Fibroblast of lung (primary cell): Measurements from ENCODE around the gene MPP2. TPM values are rescaled to one million over a fixed set of nuclear protein-coding genes. Genes with fewer than 3 reads are reported as not detected.
"Not testable (repeated sequence)": the region's sequence is repeated elsewhere in the genome, so short reads cannot be mapped to it uniquely, and the experiment has no call there.

Experiments
- DNase-seq, 2 donors: peaks; one replicate each; pipeline versions ENCODE4 v3.0.0 to v3.0.0-alpha.2; 2010; ENCODE audit warnings: low read depth in 2 of 2
- H2AFZ ChIP-seq: 2 replicates; pipeline ENCODE4 v1.5.1; 2012; ENCODE audit warnings: low read length, control low read depth, inconsistent platforms
- H3K27ac ChIP-seq: 2 replicates; pipeline ENCODE4 v1.5.1; 2011; ENCODE audit warnings: low read length, control low read depth; ENCODE audit not compliant: insufficient read depth
- H3K27me3 ChIP-seq: 2 replicates; pipeline ENCODE4 v1.5.1; 2011; ENCODE audit warnings: mild to moderate bottlenecking, low read length; ENCODE audit not compliant: control insufficient read depth, insufficient read depth
- H3K36me3 ChIP-seq: 2 replicates; pipeline ENCODE4 v1.5.1; 2011; ENCODE audit warnings: low read length; ENCODE audit not compliant: control insufficient read depth, insufficient read depth
- H3K4me1 ChIP-seq: 2 replicates; pipeline ENCODE4 v1.5.1; 2011; ENCODE audit warnings: low read length; ENCODE audit not compliant: control insufficient read depth, insufficient read depth; ENCODE audit errors: extremely low read depth
- H3K4me2 ChIP-seq: 2 replicates; pipeline ENCODE4 v1.5.1; 2011; ENCODE audit warnings: low read length, control low read depth; ENCODE audit not compliant: insufficient read depth; ENCODE audit errors: extremely low read depth
- H3K4me3 ChIP-seq, 4 experiments: fragments of 200-600 bp in 1 of 4; sonication (generic) in 1 of 4; replicated peaks in 1 of 4; 2 replicates each; pipeline ENCODE4 v1.5.1; 2011 to 2016; ENCODE audit warnings: low read length in 4 of 4, low read depth in 3 of 4, mild to moderate bottlenecking in 3 of 4, control low read depth in 2 of 4, inconsistent platforms in 1 of 4, mixed read lengths in 1 of 4; ENCODE audit not compliant: insufficient read depth in 1 of 4; ENCODE audit errors: control extremely low read depth in 1 of 4
- H3K79me2 ChIP-seq: 2 replicates; pipeline ENCODE4 v1.5.1; 2012; ENCODE audit warnings: mild to moderate bottlenecking, low read length, inconsistent platforms; ENCODE audit not compliant: control insufficient read depth, insufficient read depth
- H3K9ac ChIP-seq: 2 replicates; pipeline ENCODE4 v1.5.1; 2011; ENCODE audit warnings: mild to moderate bottlenecking, low read length, control low read depth; ENCODE audit not compliant: insufficient read depth
- H3K9me3 ChIP-seq: 2 replicates; pipeline ENCODE4 v1.5.1; 2012; ENCODE audit warnings: low read depth, low read length; ENCODE audit not compliant: control insufficient read depth, insufficient read depth
- H4K20me1 ChIP-seq: 2 replicates; pipeline ENCODE4 v1.5.1; 2011; ENCODE audit warnings: low read length; ENCODE audit not compliant: control insufficient read depth, insufficient read depth; ENCODE audit errors: extremely low read depth
- CTCF ChIP-seq, 2 donors: IDR thresholded peaks in 1 of 2; conservative IDR thresholded peaks in 1 of 2; 1 replicate in 1 of 2; 2 replicates in 1 of 2; pipeline ENCODE4 v1.5.1; 2011 to 2012; ENCODE audit warnings: low read length in 2 of 2, control low read depth in 1 of 2, inconsistent platforms in 1 of 2, low read depth in 1 of 2, mild to moderate bottlenecking in 1 of 2
- EZH2 ChIP-seq: IDR thresholded peaks from 2 replicates; pipeline ENCODE4 v1.5.1; 2012; ENCODE audit warnings: low read length, control low read depth, mild to moderate bottlenecking; ENCODE audit errors: missing control alignments
- polyA plus RNA-seq, 2 donors: library from polyadenylated mRNA; depleted of rRNA in 1 of 2; stranded (reverse) in 1 of 2; unstranded in 1 of 2; fragments of >200 nt; gene quantifications; 2 replicates each; pipeline ENCODE4 v1.2.1, GENCODE V29; 2011 to 2012; ENCODE audit warnings: missing spikeins in 1 of 2
- total RNA-seq: library from RNA; depleted of rRNA; stranded (reverse); fragments of >200 nt; gene quantifications from 2 replicates; pipeline ENCODE4 v1.2.1, GENCODE V29; 2014

MPP2 gene
- total and polyA plus RNA-seq, 2 donors (not counting 1 experiment from before 2014, with no cell fraction given): 1.2 to 2.1 TPM

GRCh38 chr17:43939886-43940285 lies 32.5 kb upstream of the MPP2 start:
- H3K27me3 ChIP-seq: peaks cover 3% of the 10 kb centered on the region

GRCh38 chr17:43939452-43939851 lies 32.1 kb upstream of the MPP2 start:
- not testable (repeated sequence) for H4K20me1 ChIP-seq, H3K27ac ChIP-seq, H3K4me3 ChIP-seq, DNase-seq, H3K27me3 ChIP-seq, H3K4me1 ChIP-seq, H3K9me3 ChIP-seq, H3K36me3 ChIP-seq, H3K9ac ChIP-seq, H2AFZ ChIP-seq, H3K79me2 ChIP-seq, H3K4me2 ChIP-seq

More at GRCh38 chr17:43939886-43940285, 32.5 kb upstream of the MPP2 start:
- DNase-seq: no peak
- no peaks in the 10 kb centered on the region for H3K9me3 ChIP-seq
- no peak overlapping the region for H3K4me2 ChIP-seq
- H3K27ac ChIP-seq: no peak overlapping the region
- TF ChIP-seq CTCF (conservative IDR thresholded peaks at IDR 0.05 in 1 of 2, IDR thresholded peaks at IDR 0.05 in 1 of 2; ENCODE audit: low read depth in 1 of 2, low read length in 2 of 2): no peak
- TF ChIP-seq EZH2: no peak
- no peak overlapping the region for H2AFZ ChIP-seq
- no peaks in the 10 kb centered on the region for H3K36me3 ChIP-seq
- H3K9ac ChIP-seq: no peak overlapping the region
- no peaks in the 10 kb centered on the region for H4K20me1 ChIP-seq
- H3K4me3 ChIP-seq: no peak overlapping the region
- H3K79me2 ChIP-seq: no peaks in the 10 kb centered on the region
- H3K4me1 ChIP-seq: peaks cover 3% of the 10 kb centered on the region

- H2AFZ ChIP-seq: no peak overlapping the region
- no peak overlapping the region for H3K4me2 ChIP-seq
- peaks cover 3% of the 10 kb centered on the region for H3K27me3 ChIP-seq
- no peaks in the 10 kb centered on the region for H4K20me1 ChIP-seq
- TF ChIP-seq CTCF (conservative IDR thresholded peaks at IDR 0.05 in 1 of 2, IDR thresholded peaks at IDR 0.05 in 1 of 2; ENCODE audit: low read depth in 1 of 2, low read length in 2 of 2) (no peak), EZH2 (no peak)
- H3K27ac ChIP-seq: no peak overlapping the region
- no peaks in the 10 kb centered on the region for H3K36me3 ChIP-seq
- no peak for DNase-seq
- H3K9ac ChIP-seq: no peak overlapping the region
- H3K4me3 ChIP-seq: no peak overlapping the region
- H3K9me3 ChIP-seq: no peaks in the 10 kb centered on the region
- H3K79me2 ChIP-seq: no peaks in the 10 kb centered on the region
- peaks cover 3% of the 10 kb centered on the region for H3K4me1 ChIP-seq
Measured at GRCh38 chr17:43938838-43939182, 31.5 kb upstream of the MPP2 start.
